NCI-H345 treated with DMSO at 0.1 percent for 48 hours (cell line): ENCODE data around the gene MFNG.
"Not testable (repeated sequence)": the region's sequence is repeated elsewhere in the genome, so short reads cannot be mapped to it uniquely, and the experiment has no call there.

Experiments used
- DNase-seq: peaks from one replicate; lab custom pipeline; 2025; ENCODE audit not compliant: unreplicated experiment; lab: John Stamatoyannopoulos, UW

The MFNG gene

GRCh38 chr22:37486224-37486845 is at the start of gene MFNG:
Gene MFNG, minus strand, starts transcription at chr22:37486384. Its CDS starts 207 bp downstream, at chr22:37486177.
- DNase-seq, result no peak

- no peak for DNase-seq
Observed at GRCh38 chr22:37535159-37535558, 49.0 kb upstream of the MFNG start.

- DNase-seq, result no peak
Observed at GRCh38 chr22:37534445-37534844, 48.3 kb upstream of the MFNG start.

- no peak for DNase-seq
Observed at GRCh38 chr22:37533995-37534394, 47.8 kb upstream of the MFNG start.

GRCh38 chr22:37529652-37530345 is 43.6 kb upstream of the MFNG start:
- DNase-seq, result no peak

GRCh38 chr22:37527952-37528351 is 41.8 kb upstream of the MFNG start:
- DNase-seq, result not testable (repeated sequence)

GRCh38 chr22:37527081-37527752 is 41.0 kb upstream of the MFNG start:
- DNase-seq, result not testable (repeated sequence)

GRCh38 chr22:37526376-37526775 is 40.2 kb upstream of the MFNG start:
- DNase-seq, result no peak

- no peak for DNase-seq
Observed at GRCh38 chr22:37525746-37526350, 39.7 kb upstream of the MFNG start.

- DNase-seq, result no peak
Observed at GRCh38 chr22:37525073-37525745, 39.0 kb upstream of the MFNG start.

GRCh38 chr22:37522482-37522881 is 36.3 kb upstream of the MFNG start:
- no peak for DNase-seq

GRCh38 chr22:37521236-37521739 is 35.1 kb upstream of the MFNG start:
- no peak for DNase-seq

- DNase-seq, result no peak
Observed at GRCh38 chr22:37520776-37521191, 34.6 kb upstream of the MFNG start.

GRCh38 chr22:37519268-37520195 is 33.3 kb upstream of the MFNG start, which contains the start of gene CARD10:
Gene CARD10, minus strand, starts transcription at chr22:37519415. Its CDS starts 215 bp downstream, at chr22:37519200.
- no peak for DNase-seq

GRCh38 chr22:37518509-37519267 is 32.5 kb upstream of the MFNG start:
- no peak for DNase-seq

- DNase-seq, result no peak
Observed at GRCh38 chr22:37517826-37518450, 31.8 kb upstream of the MFNG start.

- DNase-seq, result no peak
Observed at GRCh38 chr22:37516456-37516855, 30.3 kb upstream of the MFNG start.

- no peak for DNase-seq
Observed at GRCh38 chr22:37515901-37516300, 29.7 kb upstream of the MFNG start.
